NCI-H1436 (cell line): ENCODE results near the gene C17orf58.
A peak's percentile ranks its signal among the peaks of the same experiment; 100 is the strongest.
"Not testable (repeated sequence)": the region's sequence is repeated elsewhere in the genome, so short reads cannot be mapped to it uniquely, and the experiment has no call there.

Source experiments
- DNase-seq: peaks from one replicate; lab custom pipeline; 2025; lab: John Stamatoyannopoulos, UW

C17orf58 gene

GRCh38 chr17:68004201-68004600 is 7.9 kb upstream of the C17orf58 start:
- DNase-seq: no peak

GRCh38 chr17:67999291-67999911 is 3.1 kb upstream of the C17orf58 start:
- no peak for DNase-seq

GRCh38 chr17:67998466-67998865 is 2.2 kb upstream of the C17orf58 start:
- DNase-seq: no peak

GRCh38 chr17:67995570-67996263 is 552 bp downstream of the C17orf58 start:
- no peak for DNase-seq

GRCh38 chr17:67994817-67995569 is 1.3 kb downstream of the C17orf58 start:
- no peak for DNase-seq

GRCh38 chr17:67993998-67994361 is 2.3 kb downstream of the C17orf58 start:
- DNase-seq: no peak

- peak; percentile 89 for DNase-seq
Measured at GRCh38 chr17:67993153-67993997, 2.9 kb downstream of the C17orf58 start.

- DNase-seq: no peak
Measured at GRCh38 chr17:67992548-67993152, 3.6 kb downstream of the C17orf58 start.

- peak; percentile 38 for DNase-seq
Measured at GRCh38 chr17:67990909-67991308, 5.4 kb downstream of the C17orf58 start.

- no peak for DNase-seq
Measured at GRCh38 chr17:67983383-67983688, 12.9 kb downstream of the C17orf58 start.

- DNase-seq: no peak
Measured at GRCh38 chr17:67982686-67983382, 13.4 kb downstream of the C17orf58 start.

GRCh38 chr17:67982034-67982640 is 14.1 kb downstream of the C17orf58 start:
- no peak for DNase-seq

- DNase-seq: not testable (repeated sequence)
Measured at GRCh38 chr17:67980883-67981282, 15.4 kb downstream of the C17orf58 start.

GRCh38 chr17:67980456-67980855 is 15.8 kb downstream of the C17orf58 start:
- no peak for DNase-seq

- not testable (repeated sequence) for DNase-seq
Measured at GRCh38 chr17:67976306-67976705, 20.0 kb downstream of the C17orf58 start.

- DNase-seq: no peak
Measured at GRCh38 chr17:67974598-67975066, 21.6 kb downstream of the C17orf58 start.

GRCh38 chr17:67974185-67974584 is 22.1 kb downstream of the C17orf58 start:
- no peak for DNase-seq

GRCh38 chr17:67970783-67971182 is 25.5 kb downstream of the C17orf58 start:
- no peak for DNase-seq

- DNase-seq: peak; percentile 76
Measured at GRCh38 chr17:67963145-67963572, 33.1 kb downstream of the C17orf58 start.

- not testable (repeated sequence) for DNase-seq
Measured at GRCh38 chr17:67962156-67962555, 34.1 kb downstream of the C17orf58 start.

- DNase-seq: not testable (repeated sequence)
Measured at GRCh38 chr17:67960276-67960675, 36.0 kb downstream of the C17orf58 start.
